SK-N-SH (cell line): ENCODE measurements around the gene TMEM202. TPM values are rescaled to one million over a fixed set of nuclear protein-coding genes. Genes with fewer than 3 reads are reported as not detected.

Experiments used
- CTCF ChIA-PET: fragments of 300-600, 350-600 bp; formaldehyde crosslinking; extraction: SDS; loops from one replicate; lab custom pipeline; 2021; lab: Yijun Ruan, JAX
- POLR2A ChIA-PET: fragments of 350-600 bp; sonication (Branson Sonifier 250); formaldehyde crosslinking; extraction: SDS; loops from one replicate; lab custom pipeline; 2020; ENCODE audit warnings: antibody characterized with exemption, inconsistent platforms; lab: Yijun Ruan, JAX
- DNase-seq: peaks from one replicate; pipeline ENCODE4 v3.0.0; 2012
- H2AFZ ChIP-seq: fragments of 200-600 bp; sonication (generic); 2 replicates; pipeline ENCODE4 v1.8.1; 2016; ENCODE audit warnings: antibody characterized with exemption, mild to moderate bottlenecking, low read depth
- H3F3A ChIP-seq: fragments of 200-600 bp; sonication (generic); replicated peaks from 2 replicates; pipeline ENCODE3; 2016; ENCODE audit warnings: antibody characterized with exemption, mild to moderate bottlenecking; ENCODE audit not compliant: insufficient read depth
- H3K27ac ChIP-seq, 2 experiments: fragments of 200-500 bp in 1 of 2; fragments of 200-600 bp in 1 of 2; sonication (Bioruptor generic) in 1 of 2; sonication (generic), shearing (Covaris generic) in 1 of 2; 2 replicates each; pipeline versions ENCODE4 v1.5.1 to v1.6.1; 2014 to 2016; ENCODE audit warnings: low read depth in 2 of 2, inconsistent platforms in 1 of 2, low read length in 1 of 2, mild to moderate bottlenecking in 1 of 2, mixed read lengths in 1 of 2
- H3K27me3 ChIP-seq: fragments of 200-600 bp; sonication (generic), shearing (Covaris generic); 2 replicates; pipeline ENCODE4 v1.6.1; 2016; ENCODE audit warnings: mixed run types; ENCODE audit not compliant: insufficient read depth
- H3K36me3 ChIP-seq, 2 experiments: fragments of 200-500 bp in 1 of 2; fragments of 200-600 bp in 1 of 2; sonication (Bioruptor generic) in 1 of 2; sonication (generic) in 1 of 2; replicated peaks in 1 of 2; 2 replicates each; pipeline versions ENCODE3 to v1.5.1; 2014 to 2016; ENCODE audit warnings: low read length in 1 of 2, mild to moderate bottlenecking in 1 of 2; ENCODE audit not compliant: insufficient read depth in 2 of 2, control insufficient read depth in 1 of 2
- H3K4me1 ChIP-seq, 2 experiments: fragments of 200-500 bp in 1 of 2; fragments of 200-600 bp in 1 of 2; sonication (Bioruptor generic) in 1 of 2; sonication (generic), shearing (Covaris generic) in 1 of 2; 2 replicates each; pipeline versions ENCODE4 v1.5.1 to v1.6.1; 2014 to 2016; ENCODE audit warnings: low read depth in 1 of 2, low read length in 1 of 2, mixed run types in 1 of 2; ENCODE audit not compliant: insufficient read depth in 2 of 2, control insufficient read depth in 1 of 2
- H3K4me2 ChIP-seq: fragments of 200-600 bp; sonication (generic), shearing (Covaris generic); 2 replicates; pipeline ENCODE4 v1.6.1; 2017; ENCODE audit warnings: mixed run types
- H3K4me3 ChIP-seq, 2 experiments: fragments of 200-500 bp in 1 of 2; fragments of 200-600 bp in 1 of 2; sonication (Bioruptor generic) in 1 of 2; sonication (generic), shearing (Covaris generic) in 1 of 2; 2 replicates each; pipeline versions ENCODE4 v1.5.1 to v1.8.1; 2014 to 2016; ENCODE audit warnings: low read depth in 2 of 2, inconsistent platforms in 1 of 2, low read length in 1 of 2, mild to moderate bottlenecking in 1 of 2, mixed read lengths in 1 of 2, moderate library complexity in 1 of 2
- H3K79me2 ChIP-seq: fragments of 200-600 bp; sonication (generic); 2 replicates; pipeline ENCODE4 v1.8.1; 2017; ENCODE audit warnings: mild to moderate bottlenecking; ENCODE audit not compliant: insufficient read depth
- H3K9ac ChIP-seq: fragments of 200-600 bp; sonication (generic); 2 replicates; pipeline ENCODE4 v1.6.1; 2017; ENCODE audit warnings: mixed run types
- H3K9me2 ChIP-seq: fragments of 200-600 bp; sonication (generic); 2 replicates; pipeline ENCODE4 v1.6.1; 2017; ENCODE audit warnings: mixed run types
- H3K9me3 ChIP-seq: fragments of 200-600 bp; sonication (generic); 2 replicates; pipeline ENCODE4 v1.6.1; 2017; ENCODE audit warnings: mixed run types, mild to moderate bottlenecking, moderate library complexity
- H4K20me1 ChIP-seq: fragments of 200-600 bp; sonication (generic); 2 replicates; pipeline ENCODE4 v1.6.1; 2017; ENCODE audit warnings: mild to moderate bottlenecking, mixed run types; ENCODE audit not compliant: insufficient read depth
- CTCF ChIP-seq: fragments of 200-600 bp; sonication (generic); IDR thresholded peaks from 2 replicates; pipeline ENCODE4 v1.6.1; 2017; ENCODE audit warnings: antibody characterized with exemption, mild to moderate bottlenecking, moderate library complexity
- ELF1 ChIP-seq: IDR thresholded peaks from 2 replicates; pipeline ENCODE4 v1.4.0; 2012
- EP300 ChIP-seq, 2 experiments: IDR thresholded peaks; 2 replicates each; pipeline versions ENCODE4 v1.4.0 to v1.6.1; 2012; ENCODE audit warnings: borderline replicate concordance in 1 of 2, low read depth in 1 of 2, low read length in 1 of 2
- EZH2phosphoT487 ChIP-seq: fragments of 200-600 bp; sonication (generic); IDR thresholded peaks from 2 replicates; pipeline ENCODE4 v1.6.1; 2017; ENCODE audit warnings: low read depth, mixed run types, mild to moderate bottlenecking, antibody characterized with exemption, moderate library complexity, borderline replicate concordance
- FOSL2 ChIP-seq: IDR thresholded peaks from 2 replicates; pipeline ENCODE4 v1.4.0; 2012; ENCODE audit warnings: low read depth, mild to moderate bottlenecking, moderate library complexity, borderline replicate concordance
- GABPA ChIP-seq: IDR thresholded peaks from 2 replicates; pipeline ENCODE4 v1.4.0; 2012; ENCODE audit warnings: low read depth, mild to moderate bottlenecking
- IRF3 ChIP-seq: fragments of 150-350 bp; IDR thresholded peaks from 2 replicates; pipeline ENCODE4 v1.6.1; 2016; ENCODE audit warnings: mild to moderate bottlenecking, low read depth, low read length
- MEF2A ChIP-seq: IDR thresholded peaks from 2 replicates; pipeline ENCODE4 v1.4.0; 2012; ENCODE audit warnings: low read depth, borderline replicate concordance
- NFIC ChIP-seq: IDR thresholded peaks from 2 replicates; pipeline ENCODE4 v1.4.0; 2012; ENCODE audit warnings: borderline replicate concordance
- PBX3 ChIP-seq: IDR thresholded peaks from 2 replicates; pipeline ENCODE4; 2012
- RAD21 ChIP-seq: IDR thresholded peaks from 2 replicates; pipeline ENCODE4 v1.6.1; 2012; ENCODE audit warnings: mild to moderate bottlenecking, low read length
- RCOR1 ChIP-seq: fragments of 150-350 bp; IDR thresholded peaks from 2 replicates; pipeline ENCODE4 v1.6.1; 2017; ENCODE audit warnings: antibody characterized with exemption, low read length
- REST ChIP-seq: IDR thresholded peaks from 2 replicates; pipeline ENCODE4 v1.6.1; 2012; ENCODE audit warnings: mild to moderate bottlenecking, low read depth, low read length, moderate library complexity
- SIN3A ChIP-seq: IDR thresholded peaks from 2 replicates; pipeline ENCODE4 v1.6.1; 2012; ENCODE audit warnings: low read depth, mild to moderate bottlenecking, low read length, moderate library complexity, borderline replicate concordance
- TAF1 ChIP-seq: IDR thresholded peaks from 2 replicates; pipeline ENCODE4 v1.6.1; 2012; ENCODE audit warnings: low read depth, mild to moderate bottlenecking, low read length, moderate library complexity, borderline replicate concordance
- USF1 ChIP-seq: IDR thresholded peaks from 2 replicates; pipeline ENCODE4 v1.4.0; 2012; ENCODE audit warnings: low read depth, borderline replicate concordance
- YY1 ChIP-seq: IDR thresholded peaks from 2 replicates; pipeline ENCODE4 v1.4.0; 2012; ENCODE audit warnings: low read depth, mild to moderate bottlenecking
- ZBTB33 ChIP-seq: IDR thresholded peaks from 2 replicates; pipeline ENCODE4 v1.4.0; 2012; ENCODE audit warnings: low read depth, borderline replicate concordance
- WGBS: methylation state at CpG from one replicate; pipeline ENCODE4 v1.1.6; 2017; ENCODE audit warnings: low lambda C conversion rate; 5-methylcytosine and 5-hydroxymethylcytosine counted together
- polyA plus RNA-seq, 3 experiments: library from polyadenylated mRNA; depleted of rRNA; stranded (reverse); fragments of >200 nt; gene quantifications; 2 replicates each; pipeline ENCODE4 v1.2.3, GENCODE V29; 2012

Gene TMEM202
- polyA plus RNA-seq, 1 of the 3 experiments (the other 2 are of a cell fraction) = not detected

GRCh38 chr15:72402726-72403125, 4.6 kb downstream of the TMEM202 start:
- WGBS = 52% methylated on average over 5 of the region's 5 CpGs
- CTCF ChIA-PET = no interaction called here
- POLR2A ChIA-PET = no interaction called here

More at GRCh38 chr15:72402726-72403125, 4.6 kb downstream of the TMEM202 start:
- no peaks in the 10 kb centered on the region for H3K9me3 ChIP-seq
- no peak for TF ChIP-seq GABPA
- TF ChIP-seq ZBTB33 = no peak
- no peak for TF ChIP-seq SIN3A
- no peak for TF ChIP-seq PBX3
- no peak for TF ChIP-seq ELF1
- TF ChIP-seq MEF2A = no peak
- no peak for TF ChIP-seq EP300 (IDR thresholded peaks at IDR 0.05; ENCODE audit: borderline replicate concordance in 1 of 2, low read depth in 1 of 2, low read length in 1 of 2)
- no peak for TF ChIP-seq IRF3
- TF ChIP-seq RAD21 = no peak
- TF ChIP-seq USF1 = no peak
- no peak for TF ChIP-seq NFIC
- TF ChIP-seq EZH2phosphoT487 = no peak
- TF ChIP-seq YY1 = no peak
- no peak for TF ChIP-seq RCOR1
- TF ChIP-seq FOSL2 = no peak
- TF ChIP-seq CTCF = no peak
- no peak for TF ChIP-seq REST
- TF ChIP-seq TAF1 = no peak
- TF ChIP-seq, all 33 proteins: peak for 0
- Histone ChIP-seq H3K36me3 (no peaks in the 10 kb centered on the region), H3K79me2 (no peaks in the 10 kb centered on the region), H3K9ac (no peak overlapping the region), H2AFZ (no peak overlapping the region), H3F3A (no peaks in the 10 kb centered on the region), H3K4me3 (no peak overlapping the region), H4K20me1 (no peaks in the 10 kb centered on the region), H3K27ac (no peak overlapping the region), H3K9me2 (no peaks in the 10 kb centered on the region), H3K4me2 (no peak overlapping the region), H3K27me3 (peaks cover 50% of the 10 kb centered on the region; the same call in 1 of the 2 replicates), H3K4me1 (no peaks in the 10 kb centered on the region)
- DNase-seq = no peak
